GM10266 (cell line): ENCODE measurements around the gene TAX1BP1.
"Not testable (repeated sequence)": the region's sequence is repeated elsewhere in the genome, so short reads cannot be mapped to it uniquely, and the experiment has no call there.

Source experiments
- DNase-seq: peaks from one replicate; pipeline ENCODE4 v3.0.0; 2012; ENCODE audit errors: extremely low spot score
- CTCF ChIP-seq: IDR thresholded peaks from 2 replicates; pipeline ENCODE4 v1.5.1; 2012; ENCODE audit warnings: mild to moderate bottlenecking, low read depth; ENCODE audit not compliant: control insufficient read depth, insufficient read depth; ENCODE audit errors: missing control alignments

The TAX1BP1 gene

GRCh38 chr7:27840313-27840712 lies 100.4 kb downstream of the TAX1BP1 start:
- DNase-seq: no peak
- no peak for TF ChIP-seq CTCF

- TF ChIP-seq CTCF: no peak
- no peak for DNase-seq
Measured at GRCh38 chr7:27840760-27841364, 100.9 kb downstream of the TAX1BP1 start.

- no peak for TF ChIP-seq CTCF
- no peak for DNase-seq
Measured at GRCh38 chr7:27842094-27842692, 102.2 kb downstream of the TAX1BP1 start.

GRCh38 chr7:27842851-27843250 lies 102.9 kb downstream of the TAX1BP1 start:
- DNase-seq: no peak
- TF ChIP-seq CTCF: no peak

GRCh38 chr7:27843584-27844305 lies 103.8 kb downstream of the TAX1BP1 start:
- DNase-seq: no peak
- no peak for TF ChIP-seq CTCF

- TF ChIP-seq CTCF: no peak
- DNase-seq: no peak
Measured at GRCh38 chr7:27846388-27846787, 106.4 kb downstream of the TAX1BP1 start.

- TF ChIP-seq CTCF: no peak
Measured at GRCh38 chr7:27850531-27850930, 110.6 kb downstream of the TAX1BP1 start.

GRCh38 chr7:27856703-27857485 lies 116.9 kb downstream of the TAX1BP1 start:
- DNase-seq: not testable (repeated sequence)

More at GRCh38 chr7:27850531-27850930, 110.6 kb downstream of the TAX1BP1 start:
- no peak for DNase-seq
